RKO (cell line): Measurements from ENCODE around the gene PCBD1.
A peak's percentile ranks its signal among the peaks of the same experiment; 100 is the strongest.
"Not testable (repeated sequence)": the region's sequence is repeated elsewhere in the genome, so short reads cannot be mapped to it uniquely, and the experiment has no call there.

Experiments
- DNase-seq: peaks from one replicate; pipeline ENCODE4 v3.0.0-alpha.2; 2016; ENCODE audit warnings: low spot score

Gene PCBD1

GRCh38 chr10:70887804-70888800, at the start of gene PCBD1:
Gene PCBD1 (minus strand): TSS chr10:70888565. CDS start chr10:70888533, 32 bp downstream.
- peak; percentile 72 for DNase-seq

- DNase-seq = no peak
Observed at GRCh38 chr10:70937661-70938060, 49.3 kb upstream of the PCBD1 start.

- no peak for DNase-seq
Observed at GRCh38 chr10:70936111-70936510, 47.7 kb upstream of the PCBD1 start.

GRCh38 chr10:70935631-70936030, 47.3 kb upstream of the PCBD1 start:
- DNase-seq = no peak

- no peak for DNase-seq
Observed at GRCh38 chr10:70935125-70935625, 46.8 kb upstream of the PCBD1 start.

- no peak for DNase-seq
Observed at GRCh38 chr10:70934701-70935100, 46.3 kb upstream of the PCBD1 start.

- no peak for DNase-seq
Observed at GRCh38 chr10:70932392-70933196, 44.2 kb upstream of the PCBD1 start.

- DNase-seq = peak; percentile 8
Observed at GRCh38 chr10:70931168-70931815, 42.9 kb upstream of the PCBD1 start.

- DNase-seq = no peak
Observed at GRCh38 chr10:70930263-70931000, 42.1 kb upstream of the PCBD1 start.

- no peak for DNase-seq
Observed at GRCh38 chr10:70928140-70928539, 39.8 kb upstream of the PCBD1 start.

- DNase-seq = no peak
Observed at GRCh38 chr10:70927189-70927943, 39.0 kb upstream of the PCBD1 start.

GRCh38 chr10:70926226-70927000, 38.0 kb upstream of the PCBD1 start:
- no peak for DNase-seq

GRCh38 chr10:70925377-70926225, 37.2 kb upstream of the PCBD1 start:
- peak; percentile 10 for DNase-seq

GRCh38 chr10:70923696-70924095, 35.3 kb upstream of the PCBD1 start:
- DNase-seq = no peak

- no peak for DNase-seq
Observed at GRCh38 chr10:70921285-70921684, 32.9 kb upstream of the PCBD1 start.

- no peak for DNase-seq
Observed at GRCh38 chr10:70920519-70920918, 32.2 kb upstream of the PCBD1 start.

GRCh38 chr10:70919906-70920305, 31.5 kb upstream of the PCBD1 start:
- not testable (repeated sequence) for DNase-seq

- DNase-seq = no peak
Observed at GRCh38 chr10:70918851-70919530, 30.6 kb upstream of the PCBD1 start.
